Fibroblast of pulmonary artery (primary cell): ENCODE data around the gene DCAF6.

Experiments
- DNase-seq: peaks from one replicate; pipeline ENCODE4 v3.0.0-alpha.2; 2010; ENCODE audit warnings: low read depth
- H3K4me3 ChIP-seq: replicated peaks from 2 replicates; pipeline ENCODE4 v1.5.1; 2011; ENCODE audit warnings: low read depth, mild to moderate bottlenecking, control low read depth, low read length, moderate library complexity
- CTCF ChIP-seq: IDR thresholded peaks from 2 replicates; pipeline ENCODE4 v1.5.1; 2011; ENCODE audit warnings: mild to moderate bottlenecking, control low read depth, low read length, inconsistent platforms; ENCODE audit errors: missing control alignments

Gene DCAF6

GRCh38 chr1:168087696-168088095, 151.2 kb downstream of the DCAF6 start:
- no peak for DNase-seq
- no peak for TF ChIP-seq CTCF
- no peak overlapping the region for H3K4me3 ChIP-seq

GRCh38 chr1:168088511-168089325, 152.2 kb downstream of the DCAF6 start:
- DNase-seq: no peak
- no peak for TF ChIP-seq CTCF
- no peak overlapping the region for H3K4me3 ChIP-seq

GRCh38 chr1:168089326-168089978, 153.0 kb downstream of the DCAF6 start:
- H3K4me3 ChIP-seq: no peak overlapping the region
- DNase-seq: no peak
- TF ChIP-seq CTCF: no peak

GRCh38 chr1:168089979-168090337, 153.5 kb downstream of the DCAF6 start:
- no peak overlapping the region for H3K4me3 ChIP-seq
- no peak for DNase-seq
- no peak for TF ChIP-seq CTCF

- DNase-seq: no peak
- no peak overlapping the region for H3K4me3 ChIP-seq
- TF ChIP-seq CTCF: no peak
Observed at GRCh38 chr1:168090395-168090794, 153.9 kb downstream of the DCAF6 start.

GRCh38 chr1:168091063-168091462, 154.6 kb downstream of the DCAF6 start:
- DNase-seq: no peak
- H3K4me3 ChIP-seq: no peak overlapping the region
- TF ChIP-seq CTCF: no peak
